ENCODE measurements around the gene SPI1. TPM values are rescaled to one million over a fixed set of nuclear protein-coding genes. Genes with fewer than 3 reads are reported as not detected.

The SPI1 gene
- total and polyA plus RNA-seq, 4 experiments from 2014 or later = 0.28 to 5.0 (median 4.8) TPM; not detected in 1

- H3K9me3 Mint-ChIP-seq = no peaks in the 10 kb centered on the region
These were observed 456 bp upstream of the SPI1 start for GRCh38 chr11:47378836-47379170.

GRCh38 chr11:47377571-47378009 is 757 bp downstream of the SPI1 start:
- Mint-ChIP-seq H3K36me3 (no peaks in the 10 kb centered on the region), H3K9me3 (no peaks in the 10 kb centered on the region), H3K4me1 (peaks cover 0 to 5% (median 1%) of the 10 kb centered on the region in 4 donors), H3K27ac (no peak overlapping the region), H3K27me3 (no peaks in the 10 kb centered on the region), H3K4me3 (no peak overlapping the region)
- H3K4me1 ChIP-seq (ENCODE audit: insufficient read depth, low read length) = peaks cover 7% of the 10 kb centered on the region
- ChIA-PET CTCF (ENCODE audit: partially characterized antibody) (interaction anchor here (0.7 kb wide), 1 partner anchor 30 kb away, joined by 3 read pairs; no protein-coding TSS in a partner anchor), POLR2A (ENCODE audit: partially characterized antibody) (interaction anchor here (1.1 to 1.5 kb wide), 2 partner anchors 30 to 31 kb away, joined by 3 to 4 read pairs; no protein-coding TSS in a partner anchor)
- H3K9me3 ChIP-seq (ENCODE audit: control insufficient read depth in 1 of 2, low read length in 2 of 2) = no peaks in the 10 kb centered on the region
- intact Hi-C loops (cut with micrococcal nuclease) = no loop called here
- no peak for DNase-seq
- H3K27me3 ChIP-seq (ENCODE audit: insufficient read depth, low read length) = no peaks in the 10 kb centered on the region
- H3K36me3 ChIP-seq (ENCODE audit: insufficient read depth, low read length) = no peaks in the 10 kb centered on the region
- H3K27ac ChIP-seq (ENCODE audit: low read depth, low read length) = no peak overlapping the region
- H3K4me3 ChIP-seq (ENCODE audit: low read length in 2 of 2) = no peak overlapping the region

More at GRCh38 chr11:47378836-47379170, 456 bp upstream of the SPI1 start:
- no peaks in the 10 kb centered on the region for H3K9me3 ChIP-seq (ENCODE audit: control insufficient read depth in 1 of 2, low read length in 2 of 2)
- H3K4me1 Mint-ChIP-seq = peaks cover 0 to 5% (median 1%) of the 10 kb centered on the region in 4 donors
- CTCF ChIA-PET (ENCODE audit: partially characterized antibody) = interaction anchor here (0.8 to 0.9 kb wide), 2 partner anchors 20 to 33 kb away, joined by 3 to 4 read pairs; no protein-coding TSS in a partner anchor
- intact Hi-C loops (cut with micrococcal nuclease) = no loop called here
- H3K36me3 Mint-ChIP-seq = no peaks in the 10 kb centered on the region
- H3K4me1 ChIP-seq (ENCODE audit: insufficient read depth, low read length) = peaks cover 4% of the 10 kb centered on the region
- H3K36me3 ChIP-seq (ENCODE audit: insufficient read depth, low read length) = no peaks in the 10 kb centered on the region
- peak overlapping the region in 1 of 7 donors; percentile 21 for H3K27ac Mint-ChIP-seq
- no peak overlapping the region for H3K4me3 Mint-ChIP-seq
- POLR2A ChIA-PET (ENCODE audit: partially characterized antibody) = interaction anchor here (1.0 to 1.5 kb wide), 2 partner anchors 21 to 29 kb away, joined by 3 to 7 read pairs; no protein-coding TSS in a partner anchor
- H3K27me3 ChIP-seq (ENCODE audit: insufficient read depth, low read length) = no peaks in the 10 kb centered on the region
- H3K27ac ChIP-seq (ENCODE audit: low read depth, low read length) = no peak overlapping the region
- H3K27me3 Mint-ChIP-seq = no peaks in the 10 kb centered on the region
- DNase-seq = no peak
- no peak overlapping the region for H3K4me3 ChIP-seq (ENCODE audit: low read length in 2 of 2)

- Mint-ChIP-seq H3K36me3 (no peaks in the 10 kb centered on the region), H3K27ac (no peak overlapping the region), H3K27me3 (no peaks in the 10 kb centered on the region), H3K4me3 (no peak overlapping the region), H3K4me1 (peaks cover 0 to 3% (median 0%) of the 10 kb centered on the region in 4 donors), H3K9me3 (peaks cover 0 to 3% (median 0%) of the 10 kb centered on the region in 8 donors)
- ChIA-PET POLR2A (ENCODE audit: partially characterized antibody) (interaction anchor here (1.1 to 1.2 kb wide), 2 partner anchors 32 to 36 kb away, joined by 4 read pairs; no protein-coding TSS in a partner anchor), CTCF (ENCODE audit: partially characterized antibody) (interaction anchor here (0.7 to 1.1 kb wide), 3 partner anchors 17 to 31 kb away, joined by 3 to 4 read pairs (median 3); no protein-coding TSS in a partner anchor)
- Histone ChIP-seq H3K4me1 (ENCODE audit: insufficient read depth, low read length) (peaks cover 7% of the 10 kb centered on the region), H3K4me3 (ENCODE audit: low read length in 2 of 2) (no peak overlapping the region), H3K9me3 (ENCODE audit: control insufficient read depth in 1 of 2, low read length in 2 of 2) (no peaks in the 10 kb centered on the region), H3K27me3 (ENCODE audit: insufficient read depth, low read length) (no peaks in the 10 kb centered on the region), H3K36me3 (ENCODE audit: insufficient read depth, low read length) (no peaks in the 10 kb centered on the region), H3K27ac (ENCODE audit: low read depth, low read length) (no peak overlapping the region)
- DNase-seq = no peak
- intact Hi-C loops (cut with micrococcal nuclease) = no loop called here
These were observed 1.6 kb downstream of the SPI1 start for GRCh38 chr11:47376525-47377371.

GRCh38 chr11:47376107-47376524 is 2.2 kb downstream of the SPI1 start:
- Mint-ChIP-seq H3K4me1 (peaks cover 0 to 3% (median 0%) of the 10 kb centered on the region in 4 donors), H3K27ac (peak overlapping the region in 2 of 7 donors; percentile 65 to 72), H3K9me3 (peaks cover 0 to 3% (median 0%) of the 10 kb centered on the region in 8 donors), H3K27me3 (no peaks in the 10 kb centered on the region), H3K4me3 (no peak overlapping the region), H3K36me3 (no peaks in the 10 kb centered on the region)
- Histone ChIP-seq H3K4me1 (ENCODE audit: insufficient read depth, low read length) (peaks cover 7% of the 10 kb centered on the region), H3K27ac (ENCODE audit: low read depth, low read length) (no peak overlapping the region), H3K9me3 (ENCODE audit: control insufficient read depth in 1 of 2, low read length in 2 of 2) (no peaks in the 10 kb centered on the region), H3K36me3 (ENCODE audit: insufficient read depth, low read length) (no peaks in the 10 kb centered on the region), H3K27me3 (ENCODE audit: insufficient read depth, low read length) (no peaks in the 10 kb centered on the region), H3K4me3 (ENCODE audit: low read length in 2 of 2) (no peak overlapping the region)
- ChIA-PET CTCF (ENCODE audit: partially characterized antibody) (interaction anchor here (0.8 to 1.1 kb wide), 2 partner anchors 17 to 31 kb away, joined by 3 to 4 read pairs; no protein-coding TSS in a partner anchor), POLR2A (ENCODE audit: partially characterized antibody) (interaction anchor here (1.2 kb wide), 1 partner anchor 36 kb away, joined by 4 read pairs; no protein-coding TSS in a partner anchor)
- DNase-seq = no peak
- intact Hi-C loops (cut with micrococcal nuclease) = no loop called here

- ChIA-PET POLR2A (ENCODE audit: partially characterized antibody) (interaction anchor here (1.2 to 4.9 kb wide), 2 partner anchors 34 to 37 kb away, joined by 4 to 75 read pairs; partner anchors contain the start of gene SLC39A13), CTCF (ENCODE audit: partially characterized antibody) (interaction anchor here (4.6 to 5.3 kb wide), 2 partner anchors 25 to 34 kb away, joined by 149 to 257 read pairs; partner anchors contain the start of gene SLC39A13)
- no peak overlapping the region for H3K27ac ChIP-seq (ENCODE audit: low read depth, low read length)
- Mint-ChIP-seq H3K36me3 (no peaks in the 10 kb centered on the region), H3K27me3 (no peaks in the 10 kb centered on the region), H3K4me1 (peaks cover 0 to 3% (median 0%) of the 10 kb centered on the region in 4 donors), H3K4me3 (no peak overlapping the region), H3K9me3 (peaks cover 0 to 3% (median 0%) of the 10 kb centered on the region in 8 donors), H3K27ac (no peak overlapping the region)
- intact Hi-C loops (cut with micrococcal nuclease) = loop anchor here (2.0 kb wide), 1 partner anchor 25 kb away; no protein-coding TSS in a partner anchor
- H3K4me3 ChIP-seq (ENCODE audit: low read length in 2 of 2) = no peak overlapping the region
- no peaks in the 10 kb centered on the region for H3K9me3 ChIP-seq (ENCODE audit: control insufficient read depth in 1 of 2, low read length in 2 of 2)
- no peak for DNase-seq
- H3K4me1 ChIP-seq (ENCODE audit: insufficient read depth, low read length) = peaks cover 7% of the 10 kb centered on the region
- H3K27me3 ChIP-seq (ENCODE audit: insufficient read depth, low read length) = no peaks in the 10 kb centered on the region
- H3K36me3 ChIP-seq (ENCODE audit: insufficient read depth, low read length) = no peaks in the 10 kb centered on the region
These were observed 2.7 kb downstream of the SPI1 start for GRCh38 chr11:47375546-47376085.

GRCh38 chr11:47375020-47375419 is 3.3 kb downstream of the SPI1 start:
- Histone ChIP-seq H3K27me3 (ENCODE audit: insufficient read depth, low read length) (no peaks in the 10 kb centered on the region), H3K4me1 (ENCODE audit: insufficient read depth, low read length) (peaks cover 7% of the 10 kb centered on the region), H3K27ac (ENCODE audit: low read depth, low read length) (no peak overlapping the region), H3K36me3 (ENCODE audit: insufficient read depth, low read length) (no peaks in the 10 kb centered on the region), H3K9me3 (ENCODE audit: control insufficient read depth in 1 of 2, low read length in 2 of 2) (no peaks in the 10 kb centered on the region), H3K4me3 (ENCODE audit: low read length in 2 of 2) (no peak overlapping the region)
- no peak overlapping the region for H3K27ac Mint-ChIP-seq
- ChIA-PET CTCF (ENCODE audit: partially characterized antibody) (interaction anchor here (0.9 to 5.3 kb wide), 13 partner anchors 16 to 478 kb away, joined by 3 to 257 read pairs (median 5); partner anchors contain the start of gene SLC39A13), POLR2A (ENCODE audit: partially characterized antibody) (interaction anchor here (1.0 to 4.9 kb wide), 5 partner anchors 15 to 51 kb away, joined by 7 to 75 read pairs (median 8); partner anchors contain the start of genes PSMC3 and SLC39A13)
- no peaks in the 10 kb centered on the region for H3K36me3 Mint-ChIP-seq
- H3K4me1 Mint-ChIP-seq = peaks cover 0 to 3% (median 0%) of the 10 kb centered on the region in 4 donors
- H3K4me3 Mint-ChIP-seq = peak overlapping the region in 1 of 8 donors; percentile 64
- H3K27me3 Mint-ChIP-seq = no peaks in the 10 kb centered on the region
- intact Hi-C loops (cut with micrococcal nuclease) = loop anchor here (2.0 kb wide), 1 partner anchor 26 kb away; no protein-coding TSS in a partner anchor
- H3K9me3 Mint-ChIP-seq = peaks cover 0 to 3% (median 0%) of the 10 kb centered on the region in 8 donors
- no peak for DNase-seq
